Spleen (tissue), 7 donors: ENCODE results near the gene PLK1.

Experiments
- CTCF ChIP-seq, 11 experiments: fragments of 200-600 bp in 7 of 11; fragments of 450-650 bp in 4 of 11; sonication (generic) in 4 of 11; IDR thresholded peaks in 8 of 11; conservative IDR thresholded peaks in 3 of 11; 1 replicate in 7 of 11; 2 replicates in 4 of 11; pipeline versions ENCODE4 v1.4.0 to v1.8.0; 2016 to 2021; ENCODE audit warnings: antibody characterized with exemption in 11 of 11, inconsistent platforms in 4 of 11, mild to moderate bottlenecking in 1 of 11
- POLR2A ChIP-seq, 3 donors: fragments of 450-650 bp; IDR thresholded peaks; one replicate each; pipeline ENCODE4 v1.5.1; 2017; ENCODE audit warnings: antibody characterized with exemption in 3 of 3, mild to moderate bottlenecking in 1 of 3
- donor health status: DM: no; HTN: no; CAD: no; lungs with moderate emphysema.
- donor health status: DM: no; HTN: no; CAD: no.
- donor health status: DM: no; HTN: no; CAD: no.

- no peak for TF ChIP-seq POLR2A (IDR thresholded peaks at IDR 0.05)
- no peak for TF ChIP-seq CTCF (IDR thresholded peaks at IDR 0.05 in 8 of 11, conservative IDR thresholded peaks at IDR 0.05 in 3 of 11)
Observed at GRCh38 chr16:23706439-23706838, 27.8 kb downstream of the PLK1 start.
